HEK293 (cell line): ENCODE data around the gene ARHGAP10.
A peak's percentile ranks its signal among the peaks of the same experiment; 100 is the strongest.

ENCODE experiments used
- CTCF ChIA-PET: fragments of 350-600 bp; formaldehyde crosslinking; extraction: SDS; loops from one replicate; lab custom pipeline; 2021; ENCODE audit warnings: antibody characterized with exemption; lab: Yijun Ruan, JAX
- POLR2A ChIA-PET: fragments of 300-600 bp; formaldehyde crosslinking; extraction: SDS; loops from one replicate; lab custom pipeline; 2020; ENCODE audit warnings: antibody characterized with exemption, inconsistent platforms; lab: Yijun Ruan, JAX
- H3K27ac ChIP-seq: fragments of 200-500 bp; sonication (Bioruptor generic); 2 replicates; pipeline ENCODE4 v1.5.1; 2014; ENCODE audit warnings: low read depth, low read length, control low read depth, inconsistent platforms; ENCODE audit errors: extremely low read depth
- H3K36me3 ChIP-seq, 2 experiments: fragments of 200-500 bp in 1 of 2; sonication (Bioruptor generic) in 1 of 2; 1 replicate in 1 of 2; 2 replicates in 1 of 2; pipeline ENCODE4 v1.5.1; 2014 to 2017; ENCODE audit warnings: inconsistent platforms in 2 of 2, low read length in 2 of 2; ENCODE audit not compliant: control insufficient read depth in 2 of 2, insufficient read depth in 1 of 2
- H3K4me1 ChIP-seq: fragments of 200-500 bp; sonication (Bioruptor generic); 2 replicates; pipeline ENCODE4 v1.5.1; 2014; ENCODE audit warnings: mild to moderate bottlenecking, low read length, inconsistent platforms; ENCODE audit not compliant: control insufficient read depth, insufficient read depth
- H3K4me3 ChIP-seq: 2 replicates; pipeline ENCODE4 v1.5.1; 2011; ENCODE audit warnings: low read depth, mild to moderate bottlenecking, control low read depth, low read length, moderate library complexity
- H3K9me3 ChIP-seq: fragments of 200-500 bp; sonication (Bioruptor generic); 2 replicates; pipeline ENCODE4 v1.5.1; 2014; ENCODE audit warnings: low read depth, low read length, inconsistent platforms; ENCODE audit not compliant: control insufficient read depth, insufficient read depth
- KLF10 ChIP-seq: fragments of 450-650 bp; IDR thresholded peaks from 2 replicates; pipeline ENCODE4 v1.5.1; 2018; ENCODE audit warnings: missing biosample characterization, mild to moderate bottlenecking, missing genetic modification characterization
- PRDM2 ChIP-seq: fragments of 450-650 bp; formaldehyde crosslinking; IDR thresholded peaks from 2 replicates; pipeline ENCODE4 v1.5.1; 2016; ENCODE audit warnings: missing biosample characterization, missing genetic modification characterization, borderline replicate concordance
- REST ChIP-seq: fragments of 450-650 bp; formaldehyde crosslinking; IDR thresholded peaks from 2 replicates; pipeline ENCODE4 v1.5.1; 2016; ENCODE audit warnings: missing biosample characterization, missing genetic modification characterization
- SP3 ChIP-seq: fragments of 450-650 bp; formaldehyde crosslinking; IDR thresholded peaks from 2 replicates; pipeline ENCODE4 v1.5.1; 2016; ENCODE audit warnings: missing biosample characterization, missing genetic modification characterization
- SP7 ChIP-seq: fragments of 450-650 bp; formaldehyde crosslinking; IDR thresholded peaks from 2 replicates; pipeline ENCODE4 v1.5.1; 2016; ENCODE audit warnings: missing biosample characterization, missing genetic modification characterization
- ZNF416 ChIP-seq: fragments of 450-650 bp; formaldehyde crosslinking; IDR thresholded peaks from 2 replicates; pipeline ENCODE4 v1.5.1; 2016; ENCODE audit warnings: missing biosample characterization, missing genetic modification characterization
- ZNF585B ChIP-seq: fragments of 450-650 bp; formaldehyde crosslinking; IDR thresholded peaks from 2 replicates; pipeline ENCODE4 v1.5.1; 2016; ENCODE audit warnings: missing biosample characterization, missing genetic modification characterization
- ZSCAN18 ChIP-seq: fragments of 450-650 bp; formaldehyde crosslinking; IDR thresholded peaks from 2 replicates; pipeline ENCODE4 v1.5.1; 2016; ENCODE audit warnings: missing biosample characterization, missing genetic modification characterization
- ZSCAN5A ChIP-seq: fragments of 450-650 bp; formaldehyde crosslinking; IDR thresholded peaks from 2 replicates; pipeline ENCODE4 v1.5.1; 2016; ENCODE audit warnings: missing biosample characterization, missing genetic modification characterization

ARHGAP10 gene

GRCh38 chr4:147826288-147826646, 94.4 kb downstream of the ARHGAP10 start:
- CTCF ChIA-PET = no interaction called here
- peaks cover 0 to 7% of the 10 kb centered on the region in 2 experiments; a peak in 1 of 3 replicates for H3K36me3 ChIP-seq

GRCh38 chr4:147828331-147828905, 96.5 kb downstream of the ARHGAP10 start:
- Histone ChIP-seq H3K4me3 (no peak overlapping the region), H3K36me3 (peaks cover 0 to 7% of the 10 kb centered on the region in 2 experiments; a peak in 1 of 3 replicates), H3K9me3 (no peaks in the 10 kb centered on the region), H3K27ac (no peak overlapping the region), H3K4me1 (peaks cover 17% of the 10 kb centered on the region)
- ChIA-PET POLR2A (no interaction called here), CTCF (no interaction called here)
- TF ChIP-seq SP7 (tag by site-specific recombination) = 0 out of 2 replicates have a peak, but pooled peaks have one; percentile 15
- TF ChIP-seq PRDM2 (tag by site-specific recombination) = no peak
- TF ChIP-seq ZSCAN5A (tag by site-specific recombination) = no peak
- no peak for TF ChIP-seq ZSCAN18 (tag by site-specific recombination)
- TF ChIP-seq SP3 (tag by site-specific recombination) = no peak
- TF ChIP-seq ZNF585B (tag by site-specific recombination) = no peak

More at GRCh38 chr4:147826288-147826646, 94.4 kb downstream of the ARHGAP10 start:
- peak; percentile 85 for TF ChIP-seq REST (tag by site-specific recombination)
- no peak for TF ChIP-seq ZNF416
- TF ChIP-seq KLF10 (tag by site-specific recombination) = no peak
- POLR2A ChIA-PET = interaction anchor here (1.0 kb wide), 1 partner anchor 142 kb away, joined by 3 read pairs; the partner anchor contains the start of gene PRMT9
- Histone ChIP-seq H3K9me3 (no peaks in the 10 kb centered on the region), H3K4me3 (no peak overlapping the region), H3K4me1 (peaks cover 30% of the 10 kb centered on the region), H3K27ac (no peak overlapping the region)
